Keratinocyte (primary cell): ENCODE measurements around the gene FRRS1L. TPM values are rescaled to one million over a fixed set of nuclear protein-coding genes. Genes with fewer than 3 reads are reported as not detected.

Experiments used
- DNase-seq: peaks from one replicate; pipeline ENCODE4 v3.0.0-alpha.2; 2011; ENCODE audit warnings: low read depth, missing footprints, low spot score
- FAIRE-seq: peaks from 2 replicates; lab custom pipeline; 2011; peaks lifted over from hg19 to GRCh38; lab: Jason Lieb, UNC
- H2AFZ ChIP-seq: 2 replicates; pipeline ENCODE4 v1.6.0; 2012; ENCODE audit warnings: low read length, control low read depth, inconsistent platforms; ENCODE audit not compliant: control insufficient read depth
- H3K27ac ChIP-seq: 2 replicates; pipeline ENCODE4 v1.5.1; 2011; ENCODE audit warnings: low read length; ENCODE audit not compliant: control insufficient read depth, insufficient read depth
- H3K27me3 ChIP-seq: 3 replicates; pipeline ENCODE4 v1.6.0; 2011; ENCODE audit warnings: low read length; ENCODE audit not compliant: control insufficient read depth, insufficient read depth; ENCODE audit errors: extremely low read depth
- H3K36me3 ChIP-seq, 2 experiments: 2 replicates in 1 of 2; 3 replicates in 1 of 2; pipeline ENCODE4 v1.5.1; 2011; ENCODE audit warnings: low read length in 2 of 2, mild to moderate bottlenecking in 1 of 2; ENCODE audit not compliant: control insufficient read depth in 2 of 2, insufficient read depth in 2 of 2; ENCODE audit errors: extremely low read depth in 1 of 2
- H3K4me1 ChIP-seq: 3 replicates; pipeline ENCODE4 v1.5.1; 2011; ENCODE audit warnings: low read length; ENCODE audit not compliant: control insufficient read depth, insufficient read depth; ENCODE audit errors: extremely low read depth
- H3K4me2 ChIP-seq: 3 replicates; pipeline ENCODE4 v1.6.0; 2011; ENCODE audit warnings: low read depth, low read length; ENCODE audit not compliant: control insufficient read depth, insufficient read depth; ENCODE audit errors: extremely low read depth
- H3K4me3 ChIP-seq, 3 experiments: fragments of 200-600 bp in 1 of 3; sonication (generic) in 1 of 3; 2 replicates in 2 of 3; 3 replicates in 1 of 3; pipeline ENCODE4 v1.5.1; 2011 to 2016; ENCODE audit warnings: low read length in 3 of 3, mild to moderate bottlenecking in 3 of 3, control low read depth in 2 of 3, inconsistent platforms in 1 of 3, low read depth in 1 of 3, mixed read lengths in 1 of 3, mixed run types in 1 of 3, moderate library complexity in 1 of 3; ENCODE audit not compliant: control insufficient read depth in 2 of 3, insufficient read depth in 2 of 3; ENCODE audit errors: extremely low read depth in 1 of 3
- H3K79me2 ChIP-seq: 2 replicates; pipeline ENCODE4 v1.6.0; 2012; ENCODE audit warnings: low read length; ENCODE audit not compliant: control insufficient read depth, insufficient read depth
- H3K9ac ChIP-seq: 3 replicates; pipeline ENCODE4 v1.6.0; 2011; ENCODE audit warnings: low read length; ENCODE audit not compliant: control insufficient read depth, insufficient read depth; ENCODE audit errors: extremely low read depth
- H3K9me1 ChIP-seq: 3 replicates; pipeline ENCODE4 v1.6.0; 2011; ENCODE audit warnings: low read length; ENCODE audit not compliant: control insufficient read depth, insufficient read depth; ENCODE audit errors: extremely low read depth
- H3K9me3 ChIP-seq: 2 replicates; pipeline ENCODE4 v1.5.1; 2012; ENCODE audit warnings: low read depth, low read length; ENCODE audit not compliant: control insufficient read depth
- H4K20me1 ChIP-seq: 3 replicates; pipeline ENCODE4 v1.6.0; 2011; ENCODE audit warnings: low read length; ENCODE audit not compliant: control insufficient read depth, insufficient read depth; ENCODE audit errors: extremely low read depth
- CTCF ChIP-seq, 3 experiments: IDR thresholded peaks in 1 of 3; conservative IDR thresholded peaks in 1 of 3; optimal IDR thresholded peaks in 1 of 3; 2 replicates in 2 of 3; 3 replicates in 1 of 3; pipeline versions ENCODE3 to v1.5.1; 2011; ENCODE audit warnings: low read length in 3 of 3, mild to moderate bottlenecking in 3 of 3, moderate library complexity in 2 of 3, control low read depth in 1 of 3, inconsistent platforms in 1 of 3; ENCODE audit not compliant: insufficient read depth in 2 of 3; ENCODE audit errors: extremely low read depth in 1 of 3
- EZH2 ChIP-seq: IDR thresholded peaks from one replicate; pipeline ENCODE4 v1.6.1; 2012; ENCODE audit warnings: inconsistent platforms, mild to moderate bottlenecking, low read length, moderate library complexity
- dilution Hi-C: fragments of 300-500 bp; cut with MboI; formaldehyde crosslinking; loops from one replicate; pipeline ENCODE4 v1.7.0; 2020; ENCODE audit warnings: low sequenced_read_pairs; ENCODE audit not compliant: extremely low pct_ligation_motif_present
- polyA plus RNA-seq, 5 experiments: library from polyadenylated mRNA; depleted of rRNA in 3 of 5; stranded (reverse) in 3 of 5; stranded (forward) in 1 of 5; unstranded in 1 of 5; fragments of >200 nt; gene quantifications; 1 replicate in 1 of 5; 2 replicates in 3 of 5; 3 replicates in 1 of 5; pipeline versions ENCODE4 v1.2.1 to v1.2.3, GENCODE V29; 2011 to 2012; ENCODE audit warnings: missing spikeins in 2 of 5, low read depth in 1 of 5, low replicate concordance in 1 of 5

Gene FRRS1L
- polyA plus RNA-seq, 1 donor (not counting 4 experiments of a cell fraction or from before 2014, with no cell fraction given), result not detected

- Histone ChIP-seq H3K9ac (no peak overlapping the region), H3K36me3 (no peaks in the 10 kb centered on the region), H3K27me3 (no peaks in the 10 kb centered on the region), H3K9me1 (no peaks in the 10 kb centered on the region), H3K4me2 (no peak overlapping the region), H2AFZ (no peak overlapping the region), H3K79me2 (peaks cover 6% of the 10 kb centered on the region), H3K4me3 (no peak overlapping the region), H3K9me3 (no peaks in the 10 kb centered on the region), H3K27ac (no peak overlapping the region), H4K20me1 (no peaks in the 10 kb centered on the region), H3K4me1 (peaks cover 7% of the 10 kb centered on the region)
- TF ChIP-seq EZH2 (no peak), CTCF (optimal IDR thresholded peaks at IDR 0.05 in 1 of 3, IDR thresholded peaks at IDR 0.05 in 1 of 3, conservative IDR thresholded peaks at IDR 0.05 in 1 of 3; ENCODE audit: extremely low read depth in 1 of 3, insufficient read depth in 2 of 3, low read length in 3 of 3) (no peak)
- DNase-seq (no peak), FAIRE-seq (no peak)
- dilution Hi-C loops, result loop anchor here (10.0 kb wide), 1 partner anchor 61 kb away; no protein-coding TSS in a partner anchor
Observed at GRCh38 chr9:109124121-109124520, 42.9 kb downstream of the FRRS1L start.

DNA sequence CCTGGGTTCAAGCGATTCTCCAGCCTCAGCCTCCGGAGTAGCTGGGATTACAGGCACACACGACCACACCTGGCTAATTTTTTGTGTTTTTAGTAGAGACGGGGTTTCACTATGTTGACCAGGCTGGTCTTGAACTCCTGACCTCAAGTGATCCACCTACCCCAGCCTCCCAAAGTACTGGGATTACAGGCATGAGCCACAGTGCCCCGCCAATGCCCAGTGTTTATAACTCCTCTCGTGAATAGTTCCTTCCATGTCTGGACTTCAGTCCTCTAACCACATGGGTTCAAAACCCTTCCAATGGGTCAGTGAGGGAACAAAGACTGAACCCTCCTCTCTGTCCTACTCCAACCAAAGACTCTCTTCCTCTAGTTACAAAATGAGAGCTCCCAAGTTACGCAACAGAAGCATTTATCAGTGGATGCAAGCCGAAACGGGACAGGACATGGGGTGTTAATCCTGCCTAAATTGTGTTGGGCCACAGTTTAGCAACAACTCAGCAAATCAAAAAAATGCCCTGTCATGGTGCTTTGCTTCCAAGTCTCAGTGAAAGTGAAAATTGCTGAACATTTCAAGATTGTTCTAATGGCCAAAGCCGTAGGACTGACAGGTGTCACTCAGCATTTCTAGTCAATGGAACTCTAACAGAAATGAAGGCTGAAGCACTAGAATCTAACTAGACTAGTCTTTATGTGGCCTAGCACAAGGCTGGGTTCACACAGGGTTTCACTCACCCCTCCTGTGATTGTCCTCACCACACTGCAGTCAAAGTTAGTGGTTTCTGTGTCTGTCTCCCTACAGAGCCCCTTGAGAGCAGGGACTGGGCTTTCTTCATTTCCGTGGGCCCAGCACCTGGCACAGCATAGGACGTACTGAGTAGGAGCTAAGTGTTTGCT, 44.1 kb downstream of the FRRS1L start:
- H3K27ac ChIP-seq, result no peak overlapping the region
- no peak for TF ChIP-seq CTCF (optimal IDR thresholded peaks at IDR 0.05 in 1 of 3, IDR thresholded peaks at IDR 0.05 in 1 of 3, conservative IDR thresholded peaks at IDR 0.05 in 1 of 3; ENCODE audit: extremely low read depth in 1 of 3, insufficient read depth in 2 of 3, low read length in 3 of 3)
- TF ChIP-seq EZH2, result no peak
- H3K9me3 ChIP-seq, result no peaks in the 10 kb centered on the region
- H2AFZ ChIP-seq, result no peak overlapping the region
- DNase-seq (no peak), FAIRE-seq (no peak)
- H3K4me2 ChIP-seq, result no peak overlapping the region
- peaks cover 7% of the 10 kb centered on the region for H4K20me1 ChIP-seq
- H3K4me3 ChIP-seq, result no peak overlapping the region
- H3K36me3 ChIP-seq, result no peaks in the 10 kb centered on the region
- H3K79me2 ChIP-seq, result peaks cover 18% of the 10 kb centered on the region
- H3K9ac ChIP-seq, result no peak overlapping the region
- peaks cover 13% of the 10 kb centered on the region for H3K4me1 ChIP-seq
- no peaks in the 10 kb centered on the region for H3K9me1 ChIP-seq
- H3K27me3 ChIP-seq, result no peaks in the 10 kb centered on the region
- dilution Hi-C loops, result loop anchor here (10.0 kb wide), 1 partner anchor 62 kb away; no protein-coding TSS in a partner anchor
